ENCODE data around the gene EFCAB12. TPM values are rescaled to one million over a fixed set of nuclear protein-coding genes. Genes with fewer than 3 reads are reported as not detected.
"Not testable (repeated sequence)": the region's sequence is repeated elsewhere in the genome, so short reads cannot be mapped to it uniquely, and the experiment has no call there.

Gene EFCAB12
- polyA plus RNA-seq, 2 of the 4 experiments (the other 2 are of a cell fraction) = 0.62 to 1.1 TPM

DNA sequence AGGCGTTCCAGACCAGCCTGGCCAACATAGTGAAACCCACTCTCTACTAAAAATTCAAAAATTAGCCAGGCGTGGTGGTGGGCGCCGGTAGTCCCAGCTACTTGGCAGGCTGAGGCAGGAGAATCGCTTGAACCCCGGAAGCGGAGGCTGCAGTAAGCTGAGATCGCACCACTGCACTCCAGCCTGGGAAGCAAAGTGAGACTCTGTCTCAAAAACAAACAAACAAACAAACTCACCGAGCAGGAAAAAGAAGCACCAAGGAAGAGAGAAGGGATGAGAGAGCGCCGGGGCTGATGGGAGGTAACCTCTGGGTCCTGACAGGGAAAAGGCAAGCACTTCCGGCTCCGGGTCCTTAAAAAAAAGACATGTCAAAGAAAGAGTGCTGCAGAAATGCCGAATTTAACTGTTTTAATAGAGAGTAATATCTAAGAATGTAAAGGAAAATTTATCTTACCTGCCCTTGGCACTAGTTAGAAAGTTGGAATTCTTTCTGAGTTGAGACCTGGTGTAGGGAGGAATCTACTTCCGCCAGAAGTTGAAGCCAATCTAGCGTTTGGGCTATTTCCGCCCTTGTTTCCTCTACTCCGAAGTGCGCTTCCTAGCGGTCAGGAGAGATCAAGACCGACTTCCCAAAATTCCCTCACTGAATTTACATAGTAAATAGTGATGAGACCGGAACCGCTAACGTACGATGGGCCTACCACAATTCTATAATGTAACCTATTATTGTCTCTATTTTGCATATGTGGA lies 29.1 kb downstream of the EFCAB12 start (continued):
- TF ChIP-seq SMC3 (IDR thresholded peaks at IDR 0.05) = peak; percentile 44; the same call in 1 of the 3 replicates
- TF ChIP-seq KDM5A (IDR thresholded peaks at IDR 0.05) = peak; percentile 35; the same call in 1 of the 2 replicates
- no peak for TF ChIP-seq CBX8 (IDR thresholded peaks at IDR 0.05)
- peak; percentile 31 to 32; a peak in 2 of 5 replicates for TF ChIP-seq RAD21 (conservative IDR thresholded peaks at IDR 0.05 in 1 of 2, IDR thresholded peaks at IDR 0.05 in 1 of 2)

DNA sequence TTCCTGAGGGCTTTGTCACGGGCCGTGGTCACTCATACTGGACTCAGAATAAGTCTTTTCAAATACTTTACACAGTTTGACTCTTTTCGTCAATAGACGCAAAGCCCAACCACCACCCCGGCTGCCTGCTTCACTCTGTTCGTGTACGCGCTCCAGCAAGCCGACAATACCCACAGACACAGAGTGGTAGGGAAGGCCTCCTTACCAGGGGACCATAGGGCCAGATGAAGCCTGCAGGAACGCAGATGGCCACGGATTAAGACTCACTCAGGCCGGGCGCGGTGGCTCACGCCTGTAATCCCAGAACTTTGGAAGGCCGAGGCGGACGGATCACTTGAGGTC lies 29.7 kb downstream of the EFCAB12 start:
- peak overlapping the region; percentile 94 to 97 for H3K27ac ChIP-seq
- ChIA-PET POLR2A (interaction anchor here (1.8 to 2.2 kb wide), 2 partner anchors 15 to 41 kb away, joined by 16 to 17 read pairs; partner anchors contain the start of genes IFT122 and MBD4), CTCF (interaction anchor here (0.6 to 6.6 kb wide), 4 partner anchors 10 to 15 kb away, joined by 3 to 48 read pairs (median 13); no protein-coding TSS in a partner anchor)
- peak; percentile 44 to 63; a peak in 4 of 6 replicates for ATAC-seq
- H3K4me2 ChIP-seq = peak overlapping the region; percentile 96
- no peaks in the 10 kb centered on the region for H3K9me3 ChIP-seq
- whole genome bisulfite sequencing (ENCODE audit: missing lambda C conversion rate) = 2% methylated on average over 12 of the region's 18 CpGs
- peaks cover 36% of the 10 kb centered on the region for H3K4me1 ChIP-seq
- DNase-seq (ENCODE audit: low read depth in 1 of 2, low spot score in 1 of 2) = no peak
- no peak for FAIRE-seq
- peak overlapping the region; percentile 72 for H3K4me3 ChIP-seq
- TF ChIP-seq ZFP36 (IDR thresholded peaks at IDR 0.05; ENCODE audit: borderline replicate concordance, partially characterized antibody) (no peak), PHF8 (IDR thresholded peaks at IDR 0.05; ENCODE audit: borderline replicate concordance, low read depth) (no peak), POLR2AphosphoS2 (conservative IDR thresholded peaks at IDR 0.05; ENCODE audit: low read length) (no peak), SREBF2 (IDR thresholded peaks at IDR 0.05) (no peak), TFCP2L1 (CRISPR knock-in tag; IDR thresholded peaks at IDR 0.05) (no peak)
- TF ChIP-seq, protein P1, sequence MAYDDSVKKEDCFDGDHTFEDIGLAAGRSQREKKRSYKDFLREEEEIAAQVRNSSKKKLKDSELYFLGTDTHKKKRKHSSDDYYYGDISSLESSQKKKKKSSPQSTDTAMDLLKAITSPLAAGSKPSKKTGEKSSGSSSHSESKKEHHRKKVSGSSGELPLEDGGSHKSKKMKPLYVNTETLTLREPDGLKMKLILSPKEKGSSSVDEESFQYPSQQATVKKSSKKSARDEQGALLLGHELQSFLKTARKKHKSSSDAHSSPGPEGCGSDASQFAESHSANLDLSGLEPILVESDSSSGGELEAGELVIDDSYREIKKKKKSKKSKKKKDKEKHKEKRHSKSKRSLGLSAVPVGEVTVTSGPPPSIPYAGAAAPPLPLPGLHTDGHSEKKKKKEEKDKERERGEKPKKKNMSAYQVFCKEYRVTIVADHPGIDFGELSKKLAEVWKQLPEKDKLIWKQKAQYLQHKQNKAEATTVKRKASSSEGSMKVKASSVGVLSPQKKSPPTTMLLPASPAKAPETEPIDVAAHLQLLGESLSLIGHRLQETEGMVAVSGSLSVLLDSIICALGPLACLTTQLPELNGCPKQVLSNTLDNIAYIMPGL (CRISPR knock-in tag; IDR thresholded peaks at IDR 0.05; ENCODE audit: borderline replicate concordance) = no peak

DNA sequence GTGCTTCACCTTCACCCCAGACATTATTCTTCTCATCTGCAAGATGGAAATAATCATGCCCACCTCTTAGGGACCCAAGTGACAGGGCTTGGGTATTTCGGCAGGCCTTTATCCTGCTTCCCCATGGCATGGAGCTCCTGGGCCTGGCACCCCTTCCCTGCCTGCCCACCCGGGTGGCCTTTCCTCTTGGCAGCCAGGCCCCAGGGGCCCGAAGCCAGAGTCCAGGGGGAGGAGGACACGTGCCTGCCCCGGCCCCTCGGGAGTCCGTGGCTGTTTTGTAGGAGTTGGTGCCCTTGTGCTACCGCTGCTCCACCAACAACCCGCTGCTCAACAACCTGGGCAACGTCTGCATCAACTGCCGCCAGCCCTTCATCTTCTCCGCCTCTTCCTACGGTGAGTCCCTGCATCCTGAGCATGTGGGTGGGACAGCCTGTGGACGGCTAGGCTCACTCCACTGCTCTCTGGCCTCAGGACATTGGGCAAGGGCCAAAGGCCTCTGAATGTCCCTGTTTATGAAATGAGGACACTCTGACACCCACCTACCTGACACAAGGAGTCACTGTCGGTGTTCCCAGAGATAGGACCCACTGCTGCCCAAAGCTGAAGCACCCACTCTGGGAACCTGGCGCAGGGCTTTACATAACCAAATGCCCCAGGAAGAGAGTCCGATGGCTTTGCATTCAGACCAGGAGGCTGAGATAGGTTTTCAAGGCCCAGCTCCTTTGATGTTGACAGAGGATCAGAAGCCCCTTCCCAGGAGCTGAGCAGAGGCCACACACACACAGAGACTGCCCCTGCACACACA lies 34.5 kb downstream of the EFCAB12 start:
- ATAC-seq, POLR2A ChIA-PET: not testable (repeated sequence)

DNA sequence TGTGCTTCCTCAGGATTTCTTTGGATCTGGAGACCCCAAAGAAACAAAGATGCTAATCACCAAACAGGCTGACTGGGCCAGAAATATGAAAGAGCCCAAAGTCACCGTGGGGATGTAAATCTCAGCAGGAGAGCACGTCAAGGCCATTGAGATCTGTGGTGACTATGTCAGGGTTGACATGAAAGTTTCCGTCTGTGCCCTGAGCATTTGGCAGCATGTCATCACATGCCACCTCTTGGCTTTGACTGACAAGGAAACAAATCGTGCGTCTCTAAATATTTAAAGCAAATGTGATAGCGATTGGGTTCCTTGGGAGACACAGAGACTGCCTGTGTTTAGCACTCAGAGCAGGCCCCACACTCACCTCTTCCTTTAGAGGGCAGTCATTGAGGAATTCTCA lies 35.2 kb downstream of the EFCAB12 start:
- ChIA-PET POLR2A (no interaction called here), CTCF (no interaction called here)
- FAIRE-seq (no peak), ATAC-seq (no peak), DNase-seq (ENCODE audit: low read depth in 1 of 2, low spot score in 1 of 2) (no peak)
- H3K4me2 ChIP-seq = peak overlapping the region; percentile 57; the same call in 2 of the 3 replicates
- 74% methylated on average over 6 of the region's 6 CpGs for WGBS (ENCODE audit: missing lambda C conversion rate)
- H3K4me1 ChIP-seq = peaks cover 82% of the 10 kb centered on the region
- H3K27ac ChIP-seq = peak overlapping the region; percentile 86 to 95; a peak in 5 of 6 replicates
- H3K4me3 ChIP-seq = no peak overlapping the region
- H3K9me3 ChIP-seq = no peaks in the 10 kb centered on the region
- no peak for TF ChIP-seq TP53 (CRISPR knock-in tag; IDR thresholded peaks at IDR 0.05)
- no peak for TF ChIP-seq NR3C1 (IDR thresholded peaks at IDR 0.05)
- TF ChIP-seq, protein P2, sequence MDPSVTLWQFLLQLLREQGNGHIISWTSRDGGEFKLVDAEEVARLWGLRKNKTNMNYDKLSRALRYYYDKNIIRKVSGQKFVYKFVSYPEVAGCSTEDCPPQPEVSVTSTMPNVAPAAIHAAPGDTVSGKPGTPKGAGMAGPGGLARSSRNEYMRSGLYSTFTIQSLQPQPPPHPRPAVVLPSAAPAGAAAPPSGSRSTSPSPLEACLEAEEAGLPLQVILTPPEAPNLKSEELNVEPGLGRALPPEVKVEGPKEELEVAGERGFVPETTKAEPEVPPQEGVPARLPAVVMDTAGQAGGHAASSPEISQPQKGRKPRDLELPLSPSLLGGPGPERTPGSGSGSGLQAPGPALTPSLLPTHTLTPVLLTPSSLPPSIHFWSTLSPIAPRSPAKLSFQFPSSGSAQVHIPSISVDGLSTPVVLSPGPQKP (IDR thresholded peaks at IDR 0.05; ENCODE audit: low read depth, low read length) = no peak

More for the DNA sequence above, 34.5 kb downstream of the EFCAB12 start:
- Histone ChIP-seq H3K4me2 (0 out of 3 replicates have a peak overlapping the region, but pooled peaks have one; percentile 30), H3K4me1 (peaks cover 78% of the 10 kb centered on the region), H3K27ac (peak overlapping the region; percentile 86 to 95; a peak in 5 of 6 replicates)
- CTCF ChIA-PET = interaction anchor here (0.6 kb wide), 1 partner anchor 79 kb away, joined by 4 read pairs; no protein-coding TSS in a partner anchor
- not testable (repeated sequence) for DNase-seq (ENCODE audit: low read depth in 1 of 2, low spot score in 1 of 2); H3K4me3 ChIP-seq; H3K9me3 ChIP-seq; FAIRE-seq
- WGBS (ENCODE audit: missing lambda C conversion rate) = 86% methylated on average over 5 of the region's 17 CpGs

All from A549 (cell line).